HG03469 (cell line): Measurements from ENCODE around the gene DISC1.
"Not testable (repeated sequence)": the region's sequence is repeated elsewhere in the genome, so short reads cannot be mapped to it uniquely, and the experiment has no call there.

Source experiments
- ATAC-seq: cut with Tn5 transposase; IDR thresholded peaks from one replicate; pipeline ENCODE4 v1.9.1; 2021; ENCODE audit warnings: mild to moderate bottlenecking, moderate library complexity, moderate number of reproducible peaks; ENCODE audit not compliant: unreplicated experiment

DISC1 gene

GRCh38 chr1:231605149-231606100 lies 21.2 kb upstream of the DISC1 start:
- ATAC-seq: no peak

GRCh38 chr1:231606712-231607111 lies 19.9 kb upstream of the DISC1 start:
- no peak for ATAC-seq

- no peak for ATAC-seq
Measured at GRCh38 chr1:231610388-231610787, 16.2 kb upstream of the DISC1 start.

- ATAC-seq: no peak
Measured at GRCh38 chr1:231611111-231611510, 15.5 kb upstream of the DISC1 start.

GRCh38 chr1:231611851-231612250 lies 14.7 kb upstream of the DISC1 start:
- ATAC-seq: no peak

GRCh38 chr1:231612393-231613089 lies 14.0 kb upstream of the DISC1 start:
- ATAC-seq: peak; percentile 94

- ATAC-seq: no peak
Measured at GRCh38 chr1:231613419-231614349, 12.9 kb upstream of the DISC1 start.

- no peak for ATAC-seq
Measured at GRCh38 chr1:231616667-231617066, 9.9 kb upstream of the DISC1 start.

GRCh38 chr1:231618609-231619256 lies 7.9 kb upstream of the DISC1 start:
- no peak for ATAC-seq

GRCh38 chr1:231619257-231619634 lies 7.3 kb upstream of the DISC1 start:
- ATAC-seq: no peak

GRCh38 chr1:231625042-231625441 lies 1.5 kb upstream of the DISC1 start:
- ATAC-seq: not testable (repeated sequence)

GRCh38 chr1:231625975-231626534 lies 535 bp upstream of the DISC1 start:
- no peak for ATAC-seq

- ATAC-seq: no peak
Measured at GRCh38 chr1:231626951-231627614, 493 bp downstream of the DISC1 start.

GRCh38 chr1:231628207-231628876 lies 1.8 kb downstream of the DISC1 start:
- no peak for ATAC-seq

GRCh38 chr1:231629132-231629531 lies 2.5 kb downstream of the DISC1 start:
- no peak for ATAC-seq

GRCh38 chr1:231630558-231631205 lies 4.1 kb downstream of the DISC1 start:
- no peak for ATAC-seq

GRCh38 chr1:231631717-231632116 lies 5.1 kb downstream of the DISC1 start:
- no peak for ATAC-seq

GRCh38 chr1:231632119-231632518 lies 5.5 kb downstream of the DISC1 start:
- ATAC-seq: no peak
